Muscle of arm (tissue), 12 donors: ENCODE data around the gene TSC22D3. TPM values are rescaled to one million over a fixed set of nuclear protein-coding genes. Genes with fewer than 3 reads are reported as not detected.
"Not testable (repeated sequence)": the region's sequence is repeated elsewhere in the genome, so short reads cannot be mapped to it uniquely, and the experiment has no call there.

ENCODE experiments used
- DNase-seq: peaks from one replicate; pipeline ENCODE4 v3.0.0-alpha.2; 2013
- polyA plus RNA-seq, 12 donors: library from polyadenylated mRNA; unstranded; fragments of 120-200 nt; gene quantifications; one replicate each; pipeline ENCODE4 v1.2.1, GENCODE V29; 2013; ENCODE audit not compliant: insufficient read length in 12 of 12

TSC22D3 gene
- polyA plus RNA-seq, 12 donors, result 47.9 to 78.9 (median 56.3) TPM; not detected in 1

DNA sequence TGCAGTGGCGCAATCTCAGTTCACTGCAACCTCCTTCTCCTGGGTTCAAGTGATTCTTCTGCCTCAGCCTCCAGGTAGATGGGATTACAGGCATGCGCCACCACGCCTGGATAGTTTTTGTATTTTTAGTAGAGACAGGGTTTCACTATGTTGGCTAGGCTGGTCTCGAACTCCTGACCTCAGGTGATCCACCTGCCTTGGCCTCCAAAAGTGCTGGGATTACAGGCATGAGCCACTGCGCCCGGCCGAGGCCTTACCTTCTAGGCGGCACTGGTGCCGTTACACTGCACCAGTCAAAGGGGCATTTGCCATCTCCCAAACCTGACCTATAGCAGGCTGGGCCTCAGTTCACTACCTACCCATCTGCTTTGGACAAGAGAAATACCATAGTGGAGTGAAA is 90.0 kb downstream of the TSC22D3 start:
- DNase-seq, result not testable (repeated sequence)

- DNase-seq, result no peak
Measured at GRCh38 chrX:107684956-107685385, 90.6 kb downstream of the TSC22D3 start.

DNA sequence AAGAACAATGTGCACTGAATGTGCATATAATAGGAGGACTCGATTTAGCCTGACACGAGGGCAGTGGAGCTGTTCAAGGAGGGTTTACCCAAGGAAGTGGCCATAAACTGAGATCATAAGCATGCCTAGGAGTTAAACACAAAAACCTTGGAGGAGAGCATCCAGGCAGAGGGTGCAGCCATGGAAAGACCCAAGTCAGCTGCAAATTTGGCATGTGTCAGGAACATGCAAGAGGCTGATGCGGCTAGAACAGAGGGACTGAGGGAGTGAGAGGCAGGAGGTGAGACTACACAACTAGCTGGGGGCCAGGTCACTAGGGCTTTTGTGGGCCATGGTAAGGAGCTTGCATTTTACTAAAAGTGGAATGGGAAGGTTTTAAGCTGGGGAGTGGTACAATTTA is 91.7 kb downstream of the TSC22D3 start:
- no peak for DNase-seq

DNA sequence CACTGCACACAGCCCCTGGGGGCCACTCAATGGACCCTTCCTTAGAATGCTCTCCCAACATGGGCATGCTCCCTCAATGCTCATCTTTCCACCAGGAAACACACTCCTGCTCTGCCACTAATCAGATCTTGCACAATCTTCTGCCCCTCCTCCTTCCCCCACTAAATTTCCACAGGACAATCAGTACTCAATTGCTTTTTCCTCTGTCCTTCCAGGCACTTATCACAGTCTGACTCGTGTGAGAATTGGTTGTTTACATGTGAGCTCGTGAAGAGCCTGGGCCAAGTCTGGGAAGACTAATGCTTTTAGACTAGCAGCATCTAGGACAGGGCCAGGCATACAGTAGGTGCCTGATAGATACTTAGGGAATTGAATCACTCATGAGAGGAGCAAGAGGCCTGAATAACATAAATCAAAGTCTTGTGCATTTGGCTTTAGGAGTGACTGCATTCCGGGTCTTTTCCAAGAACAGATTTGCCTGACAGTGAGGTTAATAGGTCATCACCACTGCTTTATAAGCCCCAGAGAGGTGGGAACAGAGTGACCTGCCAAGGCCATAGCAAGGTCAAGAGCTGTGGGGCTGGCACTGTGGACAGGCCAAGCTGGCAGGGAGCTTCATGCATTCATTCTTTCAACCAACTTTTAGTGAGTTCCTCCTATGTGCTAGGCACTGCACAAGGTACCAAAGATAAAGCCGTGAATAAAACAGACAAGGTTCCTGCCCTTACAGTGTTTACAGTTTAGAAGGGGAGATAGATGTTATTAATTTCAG is 92.3 kb downstream of the TSC22D3 start:
- DNase-seq, result no peak

GRCh38 chrX:107682256-107682655 is 93.3 kb downstream of the TSC22D3 start:
- DNase-seq, result no peak

DNA sequence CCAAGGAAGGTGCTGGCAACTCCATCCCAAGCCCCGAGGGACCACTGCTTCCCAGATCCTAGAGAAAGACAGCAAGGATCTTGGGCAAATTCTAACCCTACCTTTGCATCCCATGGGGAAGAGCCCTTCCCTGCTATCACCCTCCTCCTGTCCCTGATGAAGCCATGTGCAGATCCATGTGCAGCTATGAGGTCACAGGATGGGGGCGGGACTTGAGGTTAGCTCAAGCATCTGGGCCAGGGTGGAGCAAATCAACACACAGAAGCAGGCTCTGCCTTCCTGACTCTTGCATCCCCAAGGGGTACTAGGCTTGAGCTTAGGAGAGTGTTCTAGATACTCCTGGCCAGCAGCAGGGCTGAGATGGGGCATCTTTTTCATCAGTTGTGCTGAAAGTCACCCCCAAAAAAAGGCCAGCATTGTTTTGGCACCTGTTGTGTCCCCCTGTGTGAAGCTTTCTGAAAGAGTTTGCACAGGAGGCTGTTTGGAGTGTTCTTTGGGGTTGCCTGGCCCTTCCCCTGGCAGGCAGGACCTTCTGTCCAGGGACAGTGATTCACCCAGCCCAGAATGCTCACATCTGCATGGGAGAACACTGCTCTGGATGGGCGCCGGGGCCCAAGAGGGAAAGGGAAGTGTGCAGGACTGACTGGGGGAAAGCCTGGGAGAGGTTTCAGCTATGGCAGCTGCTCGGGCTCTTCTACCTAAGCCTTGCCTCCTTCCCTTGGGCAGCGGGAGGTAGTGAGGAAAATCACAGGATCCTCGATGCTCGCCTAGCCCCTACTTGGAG is 96.4 kb downstream of the TSC22D3 start:
- DNase-seq, result no peak

- DNase-seq, result no peak
Measured at GRCh38 chrX:107677909-107678308, 97.7 kb downstream of the TSC22D3 start.

GRCh38 chrX:107677501-107677901 is 98.1 kb downstream of the TSC22D3 start:
- DNase-seq, result no peak

- DNase-seq, result peak; percentile 78
Measured at GRCh38 chrX:107676559-107677378, 98.8 kb downstream of the TSC22D3 start.

DNA sequence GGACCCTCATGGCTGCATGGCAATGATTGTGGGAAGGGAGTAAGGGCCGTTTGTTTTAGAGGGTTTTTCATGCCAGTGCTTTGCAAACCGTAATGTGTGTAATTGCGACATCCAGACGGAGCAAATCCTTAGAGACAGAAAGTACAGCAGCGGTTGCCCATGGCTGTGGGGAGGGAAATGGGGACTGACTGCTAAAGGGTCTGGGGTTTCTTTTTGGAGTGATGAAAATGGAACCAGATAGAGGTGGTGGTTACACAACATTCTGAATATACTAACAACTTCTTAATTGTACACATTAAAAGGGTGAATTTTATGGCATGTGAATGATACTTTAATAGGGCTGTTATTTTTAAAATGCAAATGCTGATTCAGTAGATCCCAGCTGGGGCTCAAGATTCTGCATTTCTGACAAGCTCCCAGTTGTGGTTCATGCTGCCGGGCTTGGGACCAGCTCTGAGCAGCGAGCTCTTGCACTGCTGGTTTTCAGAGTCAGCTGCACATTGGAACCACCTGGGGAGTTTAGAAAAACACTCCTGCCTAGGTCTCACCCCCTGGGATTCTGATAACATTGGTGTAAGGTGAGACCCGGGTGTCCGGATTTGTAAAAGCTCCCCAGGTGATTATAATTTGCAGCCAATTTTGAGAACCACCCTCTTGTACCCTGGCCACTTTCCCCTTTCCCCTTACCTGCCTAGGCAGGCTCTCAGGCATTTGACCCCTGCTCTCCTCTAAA is 99.6 kb downstream of the TSC22D3 start:
- DNase-seq, result no peak

DNA sequence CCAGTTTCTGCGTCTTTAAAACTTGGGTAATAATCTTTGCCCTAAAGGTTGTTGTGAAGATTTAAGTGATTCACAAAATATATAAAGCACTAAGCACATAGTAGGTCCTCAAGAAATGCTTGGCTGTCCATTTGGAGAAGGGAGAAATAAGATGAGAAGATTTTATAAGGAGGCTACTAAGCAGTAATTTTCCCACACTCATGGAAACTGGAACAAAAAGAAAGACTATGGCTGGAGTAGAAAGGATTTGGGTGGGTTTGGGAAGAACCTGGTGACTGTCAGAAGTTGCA is 100.3 kb downstream of the TSC22D3 start:
- no peak for DNase-seq

GRCh38 chrX:107674480-107675364 is 100.9 kb downstream of the TSC22D3 start:
- no peak for DNase-seq

DNA sequence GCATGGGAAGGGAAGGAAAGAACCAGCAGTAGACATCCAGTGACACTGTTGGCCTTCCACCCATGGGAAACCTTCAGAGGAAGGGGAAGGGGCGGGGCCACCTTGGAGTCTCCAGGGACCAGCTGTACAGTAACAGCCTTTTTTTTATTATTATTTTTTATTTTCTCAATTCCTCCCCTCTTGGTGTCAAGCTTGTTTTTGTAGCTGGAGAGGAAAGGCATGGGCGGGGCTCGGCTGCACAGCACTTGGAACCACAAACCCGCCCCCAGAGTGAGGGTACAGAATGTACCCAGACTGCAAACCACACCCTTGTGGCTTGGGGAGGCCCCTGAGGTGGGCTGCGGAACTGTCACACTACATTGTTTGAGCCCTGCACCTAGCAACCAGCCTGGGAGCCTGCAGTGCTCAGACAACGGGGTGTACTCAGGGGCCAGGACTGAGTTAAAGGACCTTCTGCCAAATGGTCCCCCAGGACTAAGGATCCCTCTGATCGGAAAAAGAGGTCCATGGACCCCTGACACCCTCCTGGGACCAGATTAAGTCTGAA is 101.6 kb downstream of the TSC22D3 start:
- DNase-seq, result no peak

DNA sequence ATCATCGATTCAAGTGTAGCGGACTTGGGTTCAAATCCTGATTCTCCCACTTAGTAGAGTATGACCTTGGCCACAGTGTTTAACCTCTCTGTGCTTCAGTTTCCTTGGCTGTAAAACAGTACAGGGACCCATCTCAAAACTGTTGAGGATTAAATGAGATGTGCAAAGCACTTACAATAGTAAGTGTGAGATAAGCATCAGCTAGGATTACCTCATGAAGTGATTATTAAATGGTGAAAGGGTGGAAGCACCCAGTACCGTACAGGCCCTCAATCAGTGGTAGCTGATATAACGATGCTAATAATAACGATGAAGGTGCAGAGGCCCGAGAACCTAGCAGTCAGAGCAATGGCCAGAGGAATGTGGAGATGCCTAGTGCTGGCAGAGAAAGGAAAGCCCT is 102.2 kb downstream of the TSC22D3 start:
- DNase-seq, result no peak

DNA sequence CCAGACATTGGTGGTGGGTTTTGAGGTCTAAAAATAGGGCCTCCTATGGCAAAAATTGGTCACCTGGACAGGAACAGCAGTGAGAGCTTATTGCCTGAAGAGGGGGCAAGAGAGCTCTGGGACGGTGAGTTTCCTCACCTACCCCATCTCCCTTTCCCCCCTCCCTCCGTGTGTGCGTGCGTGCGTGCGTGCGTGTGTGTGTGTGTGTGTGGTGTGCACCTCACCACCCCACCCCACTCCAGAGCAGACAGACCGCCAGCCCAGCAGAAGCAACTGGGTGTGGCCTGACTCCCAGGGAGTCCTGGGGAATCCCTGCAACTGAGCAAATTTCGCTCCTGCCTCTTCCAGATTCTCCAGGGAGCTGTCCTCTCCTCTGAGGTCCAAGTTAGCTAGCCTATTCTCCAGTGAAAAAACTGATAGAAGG is 102.6 kb downstream of the TSC22D3 start:
- DNase-seq, result no peak

DNA sequence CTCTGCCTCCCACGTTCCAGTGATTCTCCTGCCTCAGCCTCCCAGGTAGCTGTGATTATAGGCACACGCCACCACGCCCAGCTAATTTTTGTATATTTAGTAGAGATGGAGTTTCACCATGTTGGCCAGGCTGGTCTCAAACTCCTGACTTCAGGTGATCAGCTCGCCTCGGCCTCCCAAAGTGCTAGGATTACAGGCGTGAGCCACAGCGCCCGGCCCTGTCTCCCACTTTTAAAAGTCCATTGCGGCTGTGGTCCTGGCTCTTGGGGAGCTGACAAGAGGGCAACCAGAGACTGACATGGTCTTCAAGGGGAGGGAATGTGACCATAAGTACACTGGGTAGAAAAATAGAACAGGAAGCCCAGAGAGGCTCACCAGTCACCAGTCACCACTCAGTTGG is 104.3 kb downstream of the TSC22D3 start:
- DNase-seq, result not testable (repeated sequence)

- no peak for DNase-seq
Measured at GRCh38 chrX:107669885-107670628, 105.5 kb downstream of the TSC22D3 start.

- no peak for DNase-seq
Measured at GRCh38 chrX:107669261-107669660, 106.3 kb downstream of the TSC22D3 start.

- not testable (repeated sequence) for DNase-seq
Measured at GRCh38 chrX:107668710-107669109, 106.9 kb downstream of the TSC22D3 start.

GRCh38 chrX:107667426-107667825 is 108.2 kb downstream of the TSC22D3 start:
- no peak for DNase-seq
